ENCODE measurements around the gene CPN1. TPM values are rescaled to one million over a fixed set of nuclear protein-coding genes. Genes with fewer than 3 reads are reported as not detected.
A peak's percentile ranks its signal among the peaks of the same experiment; 100 is the strongest.

Gene CPN1
- total and polyA plus RNA-seq, 2 donors from 2014 or later, result 0.43 TPM; not detected in 1

- Histone ChIP-seq H3K4me3 (ENCODE audit: low read length in 3 of 3) (no peak overlapping the region), H3K27ac (ENCODE audit: low read depth in 2 of 2, low read length in 2 of 2) (no peak overlapping the region), H3K4me1 (ENCODE audit: control insufficient read depth in 2 of 3, insufficient read depth in 2 of 3, low read depth in 1 of 3, low read length in 3 of 3) (peaks cover 0 to 5% (median 2%) of the 10 kb centered on the region in 3 donors), H3K9me3 (ENCODE audit: control insufficient read depth in 2 of 3, insufficient read depth in 1 of 3, low read length in 3 of 3) (no peaks in the 10 kb centered on the region), H3K36me3 (ENCODE audit: control insufficient read depth in 2 of 3, insufficient read depth in 3 of 3, low read length in 3 of 3) (no peaks in the 10 kb centered on the region), H3K9ac (ENCODE audit: low read length in 3 of 3) (no peak overlapping the region), H3K27me3 (ENCODE audit: control insufficient read depth, insufficient read depth, low read length) (no peaks in the 10 kb centered on the region)
- TF ChIP-seq CTCF (IDR thresholded peaks at IDR 0.05; ENCODE audit: borderline replicate concordance, extremely low read depth, insufficient read depth), result no peak
- FAIRE-seq, result no peak
- no peak for DNase-seq
- intact Hi-C loops (cut with DNase I), result no loop called here
Measured at GRCh38 chr10:99994801-99995200, 86.9 kb downstream of the CPN1 start.

DNA sequence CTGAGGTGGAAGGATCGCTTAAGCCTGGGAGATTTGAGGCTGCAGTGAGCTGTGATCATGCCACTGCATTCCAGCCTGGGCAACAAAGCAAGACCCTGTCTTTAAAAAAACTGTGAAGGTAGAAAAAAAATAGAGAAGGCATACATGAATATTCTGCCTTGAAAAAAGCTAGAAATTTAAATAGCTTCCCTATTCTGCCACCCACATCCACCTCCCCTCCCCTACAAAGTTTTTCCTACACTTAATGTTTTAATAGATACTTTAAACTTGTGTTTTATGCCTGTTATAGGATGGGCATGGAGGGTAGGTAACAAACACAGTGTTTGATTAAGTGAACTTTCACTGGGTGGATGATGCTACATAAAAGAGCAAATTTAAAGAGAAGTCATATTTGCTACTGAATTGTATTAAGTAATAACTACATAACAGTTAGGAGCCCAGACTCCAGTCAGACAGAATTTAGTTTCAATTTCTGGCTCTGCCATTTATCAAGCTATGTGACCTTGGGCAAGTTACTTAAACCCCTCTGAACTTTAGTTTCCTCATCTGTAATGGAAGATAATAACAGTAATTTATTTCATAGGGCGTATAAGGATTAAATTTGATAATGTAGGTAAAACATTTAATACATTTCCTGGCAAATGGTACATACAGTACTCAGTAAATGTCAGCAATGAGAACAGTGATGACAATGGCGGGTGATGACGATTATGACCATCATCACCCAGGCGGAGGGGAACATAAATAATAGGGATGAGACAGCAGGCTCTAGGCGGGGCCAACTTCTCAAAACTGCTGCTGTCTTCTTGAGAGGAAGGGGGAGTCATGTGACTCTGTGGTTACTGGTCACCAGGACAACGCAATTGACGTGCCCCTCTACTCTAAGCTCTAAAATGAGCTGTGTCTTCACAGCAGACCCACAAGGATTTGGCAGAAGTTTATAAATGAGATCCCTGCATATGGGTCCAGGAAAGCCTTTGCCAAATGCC is 87.7 kb downstream of the CPN1 start:
- intact Hi-C loops (cut with DNase I), result no loop called here
- FAIRE-seq, result no peak
- H3K36me3 ChIP-seq (ENCODE audit: control insufficient read depth in 2 of 3, insufficient read depth in 3 of 3, low read length in 3 of 3), result no peaks in the 10 kb centered on the region
- no peak overlapping the region for H3K9ac ChIP-seq (ENCODE audit: low read length in 3 of 3)
- no peaks in the 10 kb centered on the region for H3K9me3 ChIP-seq (ENCODE audit: control insufficient read depth in 2 of 3, insufficient read depth in 1 of 3, low read length in 3 of 3)
- H3K27me3 ChIP-seq (ENCODE audit: control insufficient read depth, insufficient read depth, low read length), result no peaks in the 10 kb centered on the region
- peaks cover 0 to 5% (median 2%) of the 10 kb centered on the region in 3 donors for H3K4me1 ChIP-seq (ENCODE audit: control insufficient read depth in 2 of 3, insufficient read depth in 2 of 3, low read depth in 1 of 3, low read length in 3 of 3)
- TF ChIP-seq CTCF (IDR thresholded peaks at IDR 0.05; ENCODE audit: borderline replicate concordance, extremely low read depth, insufficient read depth), result no peak
- H3K4me3 ChIP-seq (ENCODE audit: low read length in 3 of 3), result no peak overlapping the region
- peak overlapping the region in 1 of 2 donors; percentile 26 for H3K27ac ChIP-seq (ENCODE audit: low read depth in 2 of 2, low read length in 2 of 2)
- peak in 1 of 5 donors; percentile 37 for DNase-seq

Other genes with a start within 250 kb of the CPN1 start
- gene DNMBP, start 71.9 kb downstream of the CPN1 start, total RNA-seq, result 23.7 TPM
- 11.6 TPM for gene DNMBP, start 71.9 kb downstream of the CPN1 start, polyA plus RNA-seq (ENCODE audit: insufficient read depth, low read depth, low replicate concordance)
- gene ERLIN1, start 104.2 kb upstream of the CPN1 start, total RNA-seq, result 23.7 TPM
- 9.0 TPM for gene ERLIN1, start 104.2 kb upstream of the CPN1 start, polyA plus RNA-seq (ENCODE audit: insufficient read depth, low read depth, low replicate concordance)
- gene CHUK, start 147.7 kb upstream of the CPN1 start, total RNA-seq, result 19.6 TPM
- gene CHUK, start 147.7 kb upstream of the CPN1 start, polyA plus RNA-seq (ENCODE audit: insufficient read depth, low read depth, low replicate concordance), result 13.4 TPM
- gene CWF19L1, start 185.8 kb upstream of the CPN1 start, total RNA-seq, result 25.0 TPM
- 18.0 TPM for gene CWF19L1, start 185.8 kb upstream of the CPN1 start, polyA plus RNA-seq (ENCODE audit: insufficient read depth, low read depth, low replicate concordance)
- 31.8 TPM for gene BLOC1S2, start 204.8 kb upstream of the CPN1 start, total RNA-seq
- 56.3 TPM for gene BLOC1S2, start 204.8 kb upstream of the CPN1 start, polyA plus RNA-seq (ENCODE audit: insufficient read depth, low read depth, low replicate concordance)
- gene PKD2L1, start 248.4 kb upstream of the CPN1 start, total RNA-seq, result not detected
- 0.17 TPM for gene PKD2L1, start 248.4 kb upstream of the CPN1 start, polyA plus RNA-seq (ENCODE audit: insufficient read depth, low read depth, low replicate concordance)